GM13976 (cell line): ENCODE measurements around the gene ANKRA2.

Experiments used
- DNase-seq: peaks from one replicate; pipeline ENCODE4 v3.0.0; 2012; ENCODE audit warnings: low spot score
- in situ Hi-C: fragments of 300-500 bp; cut with MboI; formaldehyde crosslinking; loops from one replicate; pipeline ENCODE4 v1.12.0; 2022; ENCODE audit warnings: low sequenced_read_pairs, mixed read lengths, inconsistent platforms; ENCODE audit not compliant: unreplicated experiment
- TF ChIP-seq, protein P1 (sequence below): IDR thresholded peaks from 2 replicates; pipeline ENCODE4 v1.5.1; 2012; ENCODE audit warnings: borderline replicate concordance, mild to moderate bottlenecking; ENCODE audit not compliant: insufficient read depth; ENCODE audit errors: extremely low read depth, missing control alignments, control extremely low read depth

Gene ANKRA2

DNA sequence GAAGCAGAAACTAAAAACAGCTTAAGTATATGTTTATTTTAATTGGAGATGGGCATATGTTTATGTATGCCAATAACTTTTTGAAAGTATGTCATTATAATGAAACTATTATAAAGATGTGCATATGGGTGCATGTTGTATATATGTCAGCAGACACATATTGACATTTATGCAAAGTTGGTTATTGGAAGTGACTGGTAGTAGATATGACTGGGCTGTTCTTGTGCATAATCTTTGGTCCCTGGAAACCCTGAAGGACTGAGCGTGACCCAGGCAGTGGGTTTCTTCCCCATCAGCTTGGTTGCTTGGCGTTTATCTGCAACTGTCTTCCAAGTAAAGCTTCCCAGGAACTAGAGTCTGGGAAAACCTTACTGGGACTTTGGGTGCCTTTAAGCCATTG is 25.7 kb downstream of the ANKRA2 start:
- DNase-seq: no peak
- in situ Hi-C loops: no loop called here
- TF ChIP-seq, protein P1, sequence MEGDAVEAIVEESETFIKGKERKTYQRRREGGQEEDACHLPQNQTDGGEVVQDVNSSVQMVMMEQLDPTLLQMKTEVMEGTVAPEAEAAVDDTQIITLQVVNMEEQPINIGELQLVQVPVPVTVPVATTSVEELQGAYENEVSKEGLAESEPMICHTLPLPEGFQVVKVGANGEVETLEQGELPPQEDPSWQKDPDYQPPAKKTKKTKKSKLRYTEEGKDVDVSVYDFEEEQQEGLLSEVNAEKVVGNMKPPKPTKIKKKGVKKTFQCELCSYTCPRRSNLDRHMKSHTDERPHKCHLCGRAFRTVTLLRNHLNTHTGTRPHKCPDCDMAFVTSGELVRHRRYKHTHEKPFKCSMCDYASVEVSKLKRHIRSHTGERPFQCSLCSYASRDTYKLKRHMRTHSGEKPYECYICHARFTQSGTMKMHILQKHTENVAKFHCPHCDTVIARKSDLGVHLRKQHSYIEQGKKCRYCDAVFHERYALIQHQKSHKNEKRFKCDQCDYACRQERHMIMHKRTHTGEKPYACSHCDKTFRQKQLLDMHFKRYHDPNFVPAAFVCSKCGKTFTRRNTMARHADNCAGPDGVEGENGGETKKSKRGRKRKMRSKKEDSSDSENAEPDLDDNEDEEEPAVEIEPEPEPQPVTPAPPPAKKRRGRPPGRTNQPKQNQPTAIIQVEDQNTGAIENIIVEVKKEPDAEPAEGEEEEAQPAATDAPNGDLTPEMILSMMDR: no peak

DNA sequence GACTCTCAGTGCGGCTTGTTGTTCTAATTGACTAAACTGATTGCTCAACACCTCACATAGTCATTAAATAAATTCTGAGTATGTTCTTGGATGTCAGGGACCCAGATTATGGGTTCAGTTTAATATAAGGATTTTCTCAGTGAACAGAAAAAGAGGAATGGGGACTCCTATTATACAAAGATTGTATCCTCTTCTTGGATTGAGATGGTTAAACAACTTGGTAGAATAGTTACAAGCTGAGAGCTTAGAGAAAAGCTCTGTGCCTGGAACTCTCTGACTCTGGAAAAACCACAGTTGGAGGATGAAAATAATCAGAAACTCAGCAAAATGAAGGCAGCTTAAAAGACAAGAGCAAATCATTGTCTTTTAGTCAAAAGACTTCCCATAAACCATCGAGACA is 30.5 kb downstream of the ANKRA2 start:
- in situ Hi-C loops: no loop called here
- no peak for DNase-seq
- TF ChIP-seq, protein P1: no peak

DNA sequence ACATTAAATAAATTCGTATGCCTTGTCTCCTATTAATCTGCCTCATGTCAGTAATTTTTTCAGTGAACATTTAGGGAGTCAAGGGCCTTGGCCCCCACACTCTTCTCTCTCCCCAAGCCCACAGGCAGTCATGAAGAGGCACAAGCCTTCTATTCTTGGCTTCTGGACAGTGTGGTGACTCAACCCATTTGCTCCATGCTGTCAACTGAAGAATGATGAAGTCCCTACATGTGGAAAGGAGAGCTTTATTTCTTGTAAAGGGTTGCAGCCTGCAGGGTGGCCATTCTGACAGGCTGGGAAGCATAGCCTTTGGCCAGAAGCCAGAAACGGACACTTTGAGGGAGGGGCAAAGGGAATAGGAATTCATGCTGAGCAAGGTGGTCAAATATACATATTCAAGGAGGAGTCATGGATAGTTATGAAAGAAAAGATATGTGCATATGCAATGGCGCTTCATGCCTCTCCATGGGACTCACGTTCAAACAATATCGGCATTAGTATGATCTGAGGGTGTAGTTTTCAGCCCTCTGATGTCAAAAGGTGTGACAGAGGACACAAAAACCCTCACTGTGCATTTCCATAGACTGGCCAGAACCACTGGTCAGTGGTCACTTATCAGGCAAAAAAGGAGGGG is 31.3 kb downstream of the ANKRA2 start:
- no peak for DNase-seq
- TF ChIP-seq, protein P1: no peak
- in situ Hi-C loops: no loop called here

DNA sequence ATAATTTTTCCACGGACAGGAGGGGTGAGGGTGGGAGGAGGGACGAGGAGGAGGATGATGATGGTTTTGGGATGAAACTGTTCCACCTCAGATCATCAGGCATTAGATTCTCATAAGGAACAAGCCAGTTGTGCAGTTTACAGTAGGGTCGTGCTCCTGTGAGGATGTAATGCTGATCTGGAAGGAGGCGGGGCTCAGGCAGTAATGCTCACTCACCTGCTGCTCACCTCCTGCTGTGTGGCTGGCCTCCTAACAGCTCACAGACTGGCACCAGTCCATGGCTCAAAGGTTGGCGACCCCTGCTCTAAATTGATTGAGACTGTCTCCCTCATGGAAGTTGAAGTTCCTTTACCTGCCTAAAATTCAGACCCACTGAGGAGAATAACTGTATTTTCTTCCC is 33.2 kb downstream of the ANKRA2 start:
- no peak for DNase-seq
- TF ChIP-seq, protein P1: no peak
- in situ Hi-C loops: no loop called here

DNA sequence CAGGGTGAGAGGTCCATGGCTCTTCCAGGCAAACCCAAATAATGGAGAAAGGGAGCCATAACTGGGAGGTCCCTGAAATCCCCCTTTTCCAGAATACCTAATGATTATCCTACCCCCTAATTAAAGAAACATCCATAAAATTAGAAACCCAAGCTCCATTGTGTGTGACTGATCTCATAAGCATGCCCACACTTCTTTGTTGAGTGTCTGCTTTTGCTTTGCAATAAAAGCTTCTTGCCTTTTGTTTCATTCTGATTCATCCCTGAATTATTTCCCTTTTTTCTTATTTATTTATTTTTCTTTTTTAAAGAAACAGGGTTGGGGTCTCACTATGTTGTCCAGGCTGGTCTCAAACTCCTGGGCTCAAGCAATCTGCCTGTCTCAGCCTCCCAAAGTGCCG is 34.1 kb downstream of the ANKRA2 start:
- TF ChIP-seq, protein P1: no peak
- DNase-seq: no peak
- in situ Hi-C loops: no loop called here

DNA sequence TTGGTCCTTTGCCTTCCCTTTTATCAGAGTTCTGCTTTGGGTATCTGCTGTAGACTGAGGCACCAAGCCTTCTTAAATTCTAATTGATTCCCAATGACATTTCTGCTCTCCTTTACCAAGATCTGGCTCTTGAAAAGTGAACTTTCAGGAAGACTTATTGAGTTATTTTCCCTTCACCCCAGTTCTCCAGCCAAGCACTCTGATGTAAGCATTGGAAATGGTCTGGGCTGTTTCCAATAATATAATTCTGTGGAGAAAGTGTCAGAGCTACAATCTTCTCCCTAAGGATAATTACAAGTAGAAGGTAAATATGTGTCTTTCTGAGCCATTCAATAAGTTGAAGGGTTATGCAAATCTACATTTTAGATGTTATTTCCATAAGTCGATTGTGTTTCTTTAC is 36.4 kb downstream of the ANKRA2 start:
- no peak for DNase-seq
- in situ Hi-C loops: no loop called here
- TF ChIP-seq, protein P1: no peak
